ENCODE data around the gene FGF22.

- TF ChIP-seq HDAC6 (IDR thresholded peaks at IDR 0.05; ENCODE audit: low read depth, low read length), result no peak
- no peak for TF ChIP-seq CC2D1A (CRISPR knock-in tag; IDR thresholded peaks at IDR 0.05)
- TF ChIP-seq ZBTB8A (CRISPR knock-in tag; IDR thresholded peaks at IDR 0.05; ENCODE audit: borderline replicate concordance, low read depth), result no peak
- TF ChIP-seq ZNF770 (CRISPR knock-in tag; IDR thresholded peaks at IDR 0.05), result no peak
- no peak for TF ChIP-seq ATRX (CRISPR knock-in tag; IDR thresholded peaks at IDR 0.05; ENCODE audit: borderline replicate concordance)
- TF ChIP-seq ZNF574 (CRISPR knock-in tag; IDR thresholded peaks at IDR 0.05), result no peak
- TF ChIP-seq ZNF788 (CRISPR knock-in tag; IDR thresholded peaks at IDR 0.05; ENCODE audit: borderline replicate concordance), result no peak
- TF ChIP-seq ZNF263 (CRISPR knock-in tag; IDR thresholded peaks at IDR 0.05), result no peak
- TF ChIP-seq TEAD3 (CRISPR knock-in tag; optimal IDR thresholded peaks at IDR 0.05; ENCODE audit: borderline replicate concordance), result no peak
- TF ChIP-seq SMC3 (IDR thresholded peaks at IDR 0.05; ENCODE audit: low read length), result no peak
These were observed 48.0 kb downstream of the FGF22 start for GRCh38 chr19:687569-688166.
